Endometrium (tissue), 2 donors: ENCODE data around the gene CREBL2.

Experiments
- FAIRE-seq: peaks from 2 replicates; lab custom pipeline; 2012; peaks lifted over from hg19 to GRCh38; lab: Jason Lieb, UNC
- donor health status: control.
- donor health status: control.

Gene CREBL2

DNA sequence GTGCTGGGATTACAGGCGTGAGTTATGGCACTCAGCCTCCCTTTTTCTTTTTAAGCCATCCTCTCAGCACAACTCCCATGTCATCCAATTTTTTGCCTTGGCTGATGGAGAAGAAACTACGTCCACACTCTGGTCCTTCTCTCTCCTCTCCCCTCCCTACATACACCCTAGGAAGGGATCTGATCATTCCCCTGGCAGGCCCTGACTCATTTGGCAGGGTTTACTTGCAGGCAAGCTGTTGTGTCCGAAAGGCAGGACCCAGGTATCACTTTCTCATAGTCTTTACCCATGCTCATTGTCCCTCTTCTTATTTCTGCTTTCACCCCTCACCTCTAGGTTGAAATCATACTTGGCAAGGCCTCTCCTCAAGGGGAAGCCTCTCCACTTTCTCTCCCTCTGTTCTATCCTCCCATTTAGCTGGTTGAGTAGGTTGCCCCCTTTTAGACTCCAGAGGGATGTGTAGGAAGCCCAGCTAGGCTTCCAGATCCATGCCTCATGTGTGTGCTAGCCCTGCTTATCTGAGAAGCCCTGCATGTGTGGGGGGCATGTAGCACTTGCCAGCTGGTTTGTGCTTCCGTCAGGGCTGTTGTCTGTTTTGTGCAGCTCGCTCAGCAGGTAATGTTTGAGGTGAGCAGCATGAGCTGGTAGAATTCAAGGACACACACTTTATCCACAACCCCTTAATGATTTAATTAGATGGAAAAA is 69.5 kb downstream of the CREBL2 start:
- no peak for FAIRE-seq

GRCh38 chr12:12682284-12682683 is 70.6 kb downstream of the CREBL2 start:
- no peak for FAIRE-seq

DNA sequence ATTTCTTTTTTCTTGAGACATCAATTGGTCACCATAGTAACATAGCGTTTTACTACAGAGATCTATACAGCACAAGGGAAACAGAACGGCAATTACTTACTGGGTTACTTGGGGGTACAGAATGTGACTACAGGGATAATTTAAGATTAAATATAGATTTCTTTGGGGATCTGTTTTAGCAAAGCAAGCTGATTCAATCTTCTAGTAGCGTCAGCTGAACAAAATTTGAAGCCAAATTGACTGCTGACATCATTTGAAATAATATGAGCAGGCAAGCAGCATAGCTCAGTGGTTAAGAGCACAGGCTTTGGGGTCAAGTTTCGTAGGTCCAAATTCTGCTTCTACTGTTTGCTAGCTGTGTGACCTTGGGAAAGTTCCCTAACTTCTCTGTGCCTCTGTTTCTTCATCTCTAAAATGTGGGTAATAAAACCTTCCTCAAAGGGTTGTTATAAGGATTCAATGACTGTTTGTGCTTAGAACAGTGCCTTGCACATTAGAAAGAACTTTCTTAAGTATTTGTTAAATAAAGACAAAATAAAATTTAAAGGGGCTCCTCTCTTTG is 71.5 kb downstream of the CREBL2 start:
- no peak for FAIRE-seq

DNA sequence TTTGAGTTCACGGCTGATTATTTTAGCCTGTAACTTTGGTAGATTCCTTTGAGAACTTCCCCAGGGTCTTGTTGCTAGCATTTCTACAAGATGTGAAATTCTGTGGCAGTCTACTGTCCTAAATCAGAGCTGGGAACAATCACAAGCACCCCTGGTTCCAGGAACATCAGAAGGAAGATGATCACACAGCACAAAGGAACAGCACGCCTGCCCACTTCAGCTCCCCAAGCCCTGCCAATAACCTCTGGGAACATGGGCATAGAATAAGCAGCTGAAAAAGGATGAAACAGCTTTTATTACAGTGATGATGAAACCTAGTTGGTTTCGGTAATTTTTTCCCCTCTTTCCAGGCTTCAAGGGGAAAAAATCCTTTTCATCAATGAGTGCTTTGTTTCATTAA is 72.0 kb downstream of the CREBL2 start:
- FAIRE-seq = no peak

DNA sequence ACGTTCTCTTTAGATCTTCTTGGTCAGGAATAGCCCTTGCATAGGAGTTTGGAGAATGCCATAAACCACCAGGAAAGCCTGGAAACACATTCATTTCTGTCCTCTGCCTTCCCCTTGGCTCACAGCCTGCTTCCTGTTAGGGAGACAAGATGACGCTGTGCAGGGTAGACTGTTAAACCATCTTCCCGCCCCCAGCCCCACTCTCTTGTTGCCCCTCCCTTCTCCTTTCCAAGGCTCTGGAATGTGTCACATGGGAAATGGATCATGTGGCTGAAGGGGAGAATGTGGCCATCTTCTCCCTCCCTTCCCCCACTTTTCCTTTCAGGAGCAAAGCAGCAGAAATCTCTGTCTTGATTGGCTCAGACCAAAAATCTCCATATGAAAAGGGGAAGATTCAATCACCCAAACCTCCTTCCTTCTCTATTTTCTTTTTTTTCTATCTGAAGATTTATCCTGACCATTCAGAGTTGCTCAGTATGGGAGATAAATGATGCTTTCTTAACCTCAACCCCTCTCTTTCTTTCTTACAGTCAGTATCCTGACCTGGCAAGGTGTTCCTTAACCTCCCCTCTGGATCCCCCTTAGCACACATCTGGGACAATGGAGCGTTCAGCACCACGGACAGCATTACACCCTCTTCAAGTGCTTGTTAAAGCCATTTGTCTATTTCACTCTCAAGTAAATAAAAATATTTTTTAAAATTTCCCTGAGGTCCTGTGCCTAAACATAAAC is 72.9 kb downstream of the CREBL2 start:
- no peak for FAIRE-seq

DNA sequence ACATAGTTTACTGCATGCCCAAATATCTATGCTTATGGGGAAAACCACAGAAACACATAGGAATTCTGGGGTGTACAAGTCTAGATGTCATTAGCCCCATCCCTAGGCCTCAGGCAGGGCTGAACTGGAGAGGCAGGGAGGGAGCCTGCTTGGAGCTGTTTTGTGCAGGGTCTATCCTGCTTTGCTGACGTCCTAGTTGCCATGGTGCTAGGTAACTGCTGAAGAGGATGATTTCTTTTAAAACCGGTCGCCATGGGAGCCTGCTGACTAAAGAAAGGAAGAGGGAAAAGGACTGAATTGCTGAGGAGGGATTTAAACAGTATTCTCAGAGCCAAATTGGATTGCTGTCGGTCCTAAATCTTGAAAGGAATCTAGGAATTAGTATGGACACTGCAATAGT is 73.6 kb downstream of the CREBL2 start:
- no peak for FAIRE-seq

DNA sequence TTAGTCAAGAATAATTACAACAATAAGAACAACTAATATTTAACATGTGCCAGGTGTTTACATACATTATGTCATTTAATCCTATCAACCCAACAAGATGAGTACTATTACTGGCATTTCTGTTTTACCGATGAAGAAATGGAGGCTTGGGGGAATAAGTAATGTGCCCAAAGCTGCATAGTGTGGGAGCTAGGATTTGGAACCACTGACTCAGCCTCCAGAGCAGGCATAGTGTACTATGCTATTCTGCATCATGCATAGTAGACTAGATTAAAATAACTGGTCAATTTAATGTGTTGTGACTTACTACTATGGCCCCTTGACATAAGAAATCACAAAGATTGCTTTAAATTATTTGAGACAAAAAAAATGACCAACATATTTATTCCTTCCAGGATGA is 74.8 kb downstream of the CREBL2 start:
- no peak for FAIRE-seq

- no peak for FAIRE-seq
These were observed 75.2 kb downstream of the CREBL2 start for GRCh38 chr12:12686925-12687324.

DNA sequence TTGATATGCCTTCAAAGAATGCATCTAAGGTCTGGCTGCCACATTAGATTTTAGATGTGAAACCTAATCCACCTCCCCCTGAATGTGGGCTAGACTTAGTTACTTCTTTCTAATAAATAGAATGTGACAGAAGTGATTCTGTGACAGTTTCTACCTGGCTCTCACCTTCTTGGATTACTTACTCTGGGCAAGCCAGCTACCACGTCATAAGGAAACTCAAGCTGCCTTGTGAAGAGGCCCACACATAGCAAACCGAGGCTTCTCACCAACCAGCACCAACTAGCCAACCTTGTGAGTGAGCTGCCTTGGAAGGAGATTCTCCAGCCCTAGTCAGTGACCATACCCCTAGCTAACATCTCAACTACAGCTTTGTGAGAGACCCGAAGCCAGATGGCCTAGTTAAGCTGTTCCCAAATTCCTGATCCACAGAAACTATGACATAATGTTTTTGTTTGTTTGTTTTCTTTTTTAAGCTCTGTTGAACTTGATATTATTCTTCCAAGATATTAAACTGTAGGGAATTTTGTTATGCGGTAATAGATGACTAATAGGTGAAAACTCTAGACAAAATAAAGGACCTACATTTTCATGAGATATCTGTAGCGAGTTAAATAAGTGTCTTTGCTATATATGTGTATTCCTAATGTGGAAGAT is 78.1 kb downstream of the CREBL2 start:
- no peak for FAIRE-seq

DNA sequence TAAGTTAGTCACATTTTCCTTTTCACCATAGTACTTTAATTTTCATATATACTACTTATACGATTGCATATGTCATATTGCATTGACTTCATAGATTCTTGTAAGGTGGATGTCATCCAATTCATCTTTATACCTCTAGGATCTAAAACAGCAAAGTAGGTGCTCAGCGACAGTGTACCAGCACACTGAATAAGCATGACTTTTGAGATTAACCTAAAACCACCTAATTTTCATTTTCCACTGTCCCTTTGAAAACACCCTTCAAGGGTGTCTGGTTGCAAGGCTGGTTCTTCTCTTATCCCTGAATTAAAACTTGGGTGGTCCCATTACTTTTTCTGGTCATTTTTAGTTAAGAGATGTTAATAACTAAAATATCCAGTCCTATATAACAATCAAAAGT is 79.9 kb downstream of the CREBL2 start:
- FAIRE-seq = no peak

GRCh38 chr12:12693111-12693671 is 81.5 kb downstream of the CREBL2 start:
- no peak for FAIRE-seq
